ENCODE results near the gene WSCD2.

The WSCD2 gene

DNA sequence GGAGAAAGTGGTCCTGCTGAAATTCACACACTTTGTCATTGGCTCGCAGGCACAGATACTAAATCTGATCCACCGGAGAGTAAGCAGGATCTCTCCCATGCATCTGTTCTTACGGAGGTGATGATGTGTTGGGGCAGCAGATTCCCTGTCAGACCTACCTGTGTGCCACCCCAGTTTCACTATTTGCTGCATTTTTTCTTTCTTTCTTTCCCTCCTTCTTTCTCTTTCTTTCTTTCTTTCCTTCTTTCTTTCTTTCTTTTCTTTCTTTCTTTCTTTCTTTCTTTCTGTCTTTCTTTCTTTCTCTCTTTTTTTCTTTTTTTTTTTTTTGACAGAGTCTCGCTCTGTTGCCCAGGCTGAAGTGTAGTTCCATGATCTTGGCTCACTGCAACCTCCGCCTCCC, 37.4 kb downstream of the WSCD2 start:
- DNase-seq = no peak

DNA sequence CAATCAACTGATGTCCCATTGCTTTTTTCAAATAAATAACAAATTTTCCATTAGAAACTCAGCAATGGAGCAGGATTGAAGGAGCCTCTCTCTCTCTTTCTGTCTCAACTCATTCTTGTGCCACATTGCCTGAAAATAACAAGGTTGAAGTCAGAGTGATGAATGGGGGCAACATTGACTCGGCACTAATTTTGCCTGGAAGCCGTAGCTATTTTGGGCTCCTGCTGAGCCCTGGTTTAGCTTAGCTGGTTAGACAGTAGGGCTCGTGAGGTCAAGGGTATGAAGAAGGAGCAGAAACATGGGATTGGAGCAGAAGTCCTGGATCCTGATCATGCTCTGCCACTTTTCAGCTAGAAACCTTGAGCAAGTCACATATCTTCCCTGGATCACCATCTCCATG, 38.9 kb downstream of the WSCD2 start:
- no peak for DNase-seq

DNA sequence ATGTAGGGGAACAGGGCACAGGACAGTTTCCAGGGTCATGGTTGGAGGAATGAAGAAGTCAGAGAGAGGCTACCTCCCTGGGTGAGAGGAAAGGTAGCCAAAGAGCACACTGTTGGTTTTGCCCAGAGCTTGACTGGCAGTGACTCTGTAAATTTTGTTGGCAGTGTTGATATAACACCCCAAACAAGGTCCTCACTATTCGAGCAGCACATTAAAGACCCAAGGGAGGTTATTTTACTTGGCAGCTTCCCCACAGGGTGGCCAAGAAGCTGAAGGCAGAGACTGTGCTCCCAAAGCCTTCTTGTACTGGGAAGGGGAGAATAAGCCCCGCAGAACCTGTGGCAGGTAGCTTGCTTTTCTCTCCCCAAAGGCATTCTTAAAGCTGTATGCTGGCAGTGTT, 40.6 kb downstream of the WSCD2 start:
- DNase-seq = no peak

DNA sequence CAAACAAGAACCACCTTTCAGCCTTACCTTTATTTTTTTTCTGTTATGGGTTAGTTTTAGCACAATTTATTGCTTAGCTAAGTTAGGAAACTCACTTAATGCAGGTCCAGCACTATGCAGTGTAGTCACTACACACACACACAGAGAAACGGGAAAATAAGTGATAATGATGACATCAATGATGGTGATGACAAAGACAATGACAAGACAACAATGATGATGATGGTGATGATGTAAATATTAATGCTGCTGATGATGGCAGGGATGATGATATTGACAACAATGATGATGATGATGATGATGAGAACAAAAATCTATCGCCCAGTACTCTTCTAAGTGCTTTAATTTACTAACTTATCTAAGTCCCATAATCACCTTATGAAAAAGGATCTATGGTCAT, 41.1 kb downstream of the WSCD2 start:
- no peak for DNase-seq

DNA sequence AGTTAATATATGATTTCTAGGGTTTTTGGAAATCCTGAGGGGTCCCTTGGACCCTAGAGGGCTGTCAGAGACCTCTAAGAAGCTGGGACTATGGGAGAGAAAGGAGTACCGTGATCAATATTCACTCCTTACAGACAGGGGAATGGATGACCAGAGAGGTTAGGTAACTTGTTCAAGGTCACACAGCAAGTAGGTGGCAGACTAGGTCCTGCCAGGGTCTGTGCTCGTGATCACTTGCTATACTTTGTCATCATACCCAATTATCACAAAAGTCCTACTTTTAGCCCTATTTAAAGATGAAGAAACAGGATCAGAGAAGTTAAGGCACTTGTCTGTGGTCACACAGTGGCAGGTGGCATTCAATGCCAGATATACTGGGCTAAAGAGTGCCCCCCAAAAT, 42.9 kb downstream of the WSCD2 start:
- no peak for DNase-seq

DNA sequence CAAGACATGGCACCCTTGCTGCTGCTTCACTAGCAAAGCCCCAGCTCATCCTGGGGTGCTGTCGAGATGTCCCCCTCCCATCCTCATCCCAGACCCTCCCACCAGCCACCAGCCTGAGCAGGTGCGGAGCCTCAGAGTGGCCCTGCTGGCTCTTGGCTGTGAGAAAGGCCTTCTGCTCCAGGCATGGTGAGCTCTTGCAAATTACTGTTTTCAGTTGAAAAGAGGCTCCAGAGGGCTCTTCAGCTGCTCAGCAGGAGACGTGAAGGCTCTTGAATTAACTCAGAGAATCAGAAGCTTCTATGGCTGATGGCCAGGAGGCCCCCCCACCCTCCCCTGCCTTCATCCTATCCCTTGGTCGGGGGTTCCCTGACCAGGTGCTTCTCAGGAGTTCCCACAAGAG, 44.1 kb downstream of the WSCD2 start:
- DNase-seq = no peak

DNA sequence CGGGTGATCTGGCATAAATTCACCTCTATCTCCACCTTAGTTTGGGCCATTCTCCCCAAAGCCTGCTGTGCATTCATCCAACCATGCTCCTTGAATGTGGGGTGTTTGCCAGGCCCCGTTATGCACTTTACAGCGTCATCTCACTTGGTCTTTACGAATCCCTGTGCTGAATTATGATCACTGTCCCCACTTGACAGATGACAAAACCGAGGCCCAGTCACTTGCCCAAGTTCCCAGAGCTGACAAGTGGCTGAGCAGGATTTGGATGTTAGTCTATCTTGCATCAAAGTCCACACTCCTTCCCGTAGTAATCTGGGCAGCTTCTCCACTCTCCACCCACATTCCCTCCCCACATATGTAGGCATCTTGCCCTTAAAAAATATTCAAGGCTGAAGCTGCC, 44.8 kb downstream of the WSCD2 start:
- DNase-seq = no peak

DNA sequence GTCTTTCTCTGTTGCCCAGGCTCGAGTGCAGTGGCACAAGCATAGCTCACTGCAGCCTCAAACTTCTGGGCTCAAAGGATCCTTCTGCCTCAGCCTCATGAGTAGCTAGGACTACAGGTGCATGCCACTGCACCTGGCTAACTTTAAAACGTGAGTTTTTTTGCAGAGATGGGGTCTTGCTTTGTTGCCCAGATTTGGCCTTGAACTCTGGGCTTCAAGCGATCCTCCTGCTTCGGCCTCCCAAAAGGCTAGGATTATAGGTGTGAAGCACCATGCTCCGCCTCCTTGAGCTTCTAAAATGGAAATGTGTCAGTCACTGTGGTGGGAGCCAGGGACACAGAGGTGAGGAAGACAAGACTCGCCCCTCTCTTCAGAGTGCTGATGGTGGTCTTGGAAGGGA, 45.6 kb downstream of the WSCD2 start:
- no peak for DNase-seq

DNA sequence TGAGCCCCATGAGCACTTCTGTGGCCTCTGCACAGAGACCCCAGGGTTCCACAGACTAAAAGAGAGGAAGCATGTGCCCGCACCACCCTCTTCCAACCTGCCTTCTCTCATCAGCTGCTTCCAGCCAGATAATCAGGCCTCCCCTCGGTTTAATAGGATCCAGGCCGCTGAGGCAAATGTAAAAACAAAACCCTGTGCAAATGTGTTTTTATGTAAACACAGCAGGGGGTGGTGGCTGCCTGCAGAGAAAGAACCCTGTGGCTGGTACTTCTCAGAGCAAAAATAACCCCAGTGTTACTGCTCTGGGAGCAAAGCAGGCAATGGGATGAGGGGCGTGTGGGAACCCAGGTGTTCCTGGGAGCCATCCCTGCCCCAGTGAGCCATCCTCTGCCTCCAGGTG, 46.2 kb downstream of the WSCD2 start:
- DNase-seq = no peak

DNA sequence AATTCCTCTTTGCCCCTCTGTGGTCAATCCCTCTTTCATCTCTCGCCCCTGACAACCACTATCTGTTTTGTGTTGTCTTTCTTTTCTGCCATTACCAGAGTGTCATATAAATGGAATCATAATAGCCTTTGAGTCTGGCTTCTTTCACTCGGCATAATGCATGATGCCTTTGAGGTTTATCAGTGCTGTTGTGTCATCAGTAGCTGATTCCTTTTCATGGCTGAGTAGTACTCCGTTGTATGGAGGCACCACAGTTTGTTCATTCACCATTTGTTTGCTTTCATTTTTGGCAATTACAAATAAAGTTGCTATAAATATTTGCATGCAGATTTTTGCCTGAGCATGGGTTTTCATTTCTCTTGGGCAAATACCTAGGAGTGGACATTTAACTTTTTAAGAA, 47.2 kb downstream of the WSCD2 start:
- no peak for DNase-seq

DNA sequence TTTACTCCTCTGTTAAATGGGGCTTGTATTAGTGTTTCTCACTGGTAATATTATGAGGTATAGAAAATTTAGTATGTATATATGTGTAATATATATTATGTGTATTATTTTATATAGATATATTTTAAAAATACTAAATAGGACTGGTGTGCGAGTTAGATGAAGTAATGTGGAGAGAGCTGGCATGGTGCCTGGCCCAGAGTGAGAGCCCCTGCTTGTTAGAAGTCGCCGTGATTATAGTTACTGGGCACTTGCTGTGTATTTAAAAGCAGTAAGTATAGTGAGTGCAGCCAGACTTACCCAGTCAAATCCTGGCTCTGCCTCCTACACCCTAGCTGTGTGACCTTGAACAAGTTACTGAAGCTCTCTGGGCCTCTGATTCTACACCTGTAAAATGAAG, 48.0 kb downstream of the WSCD2 start:
- DNase-seq = no peak

DNA sequence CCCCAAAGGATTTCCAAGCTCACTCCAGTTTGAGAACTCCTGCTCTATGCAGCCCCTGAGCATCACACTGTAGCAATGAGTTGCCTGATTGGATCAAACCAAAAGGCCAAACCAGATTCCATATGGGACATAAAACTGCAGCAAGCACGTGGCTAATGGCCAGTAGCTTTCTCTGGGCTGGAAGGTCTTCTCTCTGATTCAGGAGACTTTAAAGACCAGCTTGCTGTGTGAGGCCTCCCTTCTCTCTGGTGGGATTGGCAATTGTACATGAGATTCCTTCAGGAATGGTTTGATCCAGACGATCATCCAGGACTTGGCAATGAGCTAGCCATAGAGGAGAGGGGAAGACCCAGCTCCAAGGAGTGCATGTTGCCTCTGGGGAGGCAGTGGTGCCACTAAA, 50.2 kb downstream of the WSCD2 start:
- DNase-seq = no peak

DNA sequence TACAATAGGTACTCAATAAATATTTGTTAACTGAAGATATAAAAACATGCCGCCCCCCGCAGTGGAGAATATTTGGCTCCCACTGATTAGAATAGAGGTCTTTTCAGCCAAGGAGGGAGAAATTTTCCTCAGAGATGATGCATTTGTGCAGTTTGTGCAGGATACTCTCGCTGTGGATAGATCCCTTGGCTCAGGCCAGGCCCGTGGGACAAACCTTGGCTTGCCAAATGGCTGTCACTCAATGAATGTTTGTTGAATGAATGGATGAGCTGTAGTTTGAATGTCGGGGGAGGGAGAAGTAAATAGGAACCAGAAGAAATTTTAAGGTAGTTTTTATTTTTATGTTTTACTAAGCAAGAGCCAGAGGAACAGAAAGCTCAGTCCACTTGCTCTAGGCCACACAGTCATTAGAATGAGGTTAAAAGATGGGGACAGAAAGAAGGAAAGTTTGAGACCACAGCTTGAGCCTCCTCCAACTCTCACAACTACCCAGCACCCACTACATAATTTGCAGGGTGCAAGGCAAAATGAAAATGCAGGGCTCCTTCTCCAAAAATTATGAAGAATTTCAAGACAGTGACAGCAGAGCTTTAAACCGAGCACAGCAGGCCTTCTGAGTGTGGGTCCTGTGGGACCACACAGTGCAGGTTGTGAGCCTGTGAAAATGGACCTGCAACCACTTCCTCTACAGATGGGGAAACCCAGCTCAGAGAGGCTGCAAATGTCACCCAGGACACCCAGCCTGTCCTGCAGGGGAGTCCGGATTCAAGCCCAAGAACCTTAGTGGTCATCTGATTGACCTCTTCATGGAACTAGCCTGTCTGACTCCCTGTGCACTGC, 51.4 kb downstream of the WSCD2 start:
- DNase-seq = no peak

DNA sequence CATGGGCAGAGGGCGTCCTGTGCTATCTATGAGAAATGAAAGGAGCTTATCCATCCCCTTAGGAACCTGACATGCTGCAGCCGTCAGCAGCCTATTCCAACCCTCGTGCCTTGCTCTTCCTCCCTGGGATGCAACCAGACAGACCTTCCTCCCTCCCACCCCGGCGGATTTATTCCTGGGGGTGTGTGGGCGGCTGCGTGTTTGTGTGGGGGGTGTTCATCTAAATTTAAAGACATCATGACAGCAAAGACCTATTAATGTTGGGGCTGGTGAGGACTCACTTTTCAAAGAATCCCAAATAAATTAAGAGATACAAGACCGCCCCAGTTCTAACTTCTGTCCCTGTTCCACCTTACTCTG, 52.0 kb downstream of the WSCD2 start:
- no peak for DNase-seq

DNA sequence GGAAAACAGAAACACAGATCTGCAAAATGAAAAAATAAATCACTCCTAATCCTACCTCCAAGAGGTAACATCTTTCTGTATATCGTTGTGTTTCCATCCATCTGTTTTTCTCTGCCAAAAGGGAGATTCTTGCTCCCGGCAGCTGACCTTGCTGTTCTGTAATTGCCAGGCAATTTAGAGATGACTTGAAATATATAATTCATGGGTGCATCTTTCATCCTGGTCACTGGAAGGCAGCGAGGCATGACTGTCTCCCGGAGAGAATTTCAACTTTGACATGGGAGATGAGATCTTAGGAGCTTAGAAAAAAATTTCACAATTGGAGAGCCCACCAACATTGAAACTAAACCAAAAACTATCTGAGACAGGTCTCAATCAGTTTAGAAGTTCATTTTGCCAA, 53.0 kb downstream of the WSCD2 start:
- DNase-seq = no peak

DNA sequence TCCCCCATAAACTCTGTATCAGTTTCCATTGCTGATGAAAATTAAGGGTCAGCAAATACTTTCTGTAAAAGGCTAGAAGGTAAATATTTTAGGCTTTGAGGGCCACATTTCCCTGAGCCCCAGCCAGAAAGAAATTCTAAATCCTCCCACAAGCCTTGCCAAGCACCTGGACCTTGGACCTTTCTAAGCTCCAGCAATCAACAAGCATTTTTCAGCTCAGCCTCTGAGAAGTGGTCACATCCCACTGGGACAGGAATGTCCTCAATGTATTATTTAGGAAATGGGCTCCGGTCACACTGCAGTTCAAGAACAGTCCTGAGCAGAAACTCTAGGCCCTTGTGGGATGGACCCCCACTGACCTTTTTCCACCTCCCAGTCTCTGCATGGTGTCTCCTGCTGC, 55.9 kb downstream of the WSCD2 start:
- no peak for DNase-seq

DNA sequence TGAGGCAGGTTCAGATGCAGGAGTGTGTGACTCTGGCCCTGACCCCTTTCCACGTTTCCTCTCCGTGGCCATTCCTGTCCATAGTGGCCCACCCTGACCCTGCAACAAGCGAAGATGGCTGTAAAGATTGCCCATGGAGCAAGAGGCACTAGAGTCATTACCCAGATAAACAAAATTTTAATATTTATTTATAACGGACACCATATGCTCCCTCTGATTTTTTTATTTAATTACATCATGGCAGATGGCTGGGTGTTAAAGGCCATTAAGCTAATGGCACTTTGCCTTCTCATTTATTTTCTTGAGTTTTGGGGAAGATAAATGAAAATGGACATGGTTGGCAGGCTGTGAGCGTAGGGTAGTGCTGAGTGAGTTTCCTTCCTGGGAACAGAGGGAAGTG, 58.7 kb downstream of the WSCD2 start:
- DNase-seq = no peak

DNA sequence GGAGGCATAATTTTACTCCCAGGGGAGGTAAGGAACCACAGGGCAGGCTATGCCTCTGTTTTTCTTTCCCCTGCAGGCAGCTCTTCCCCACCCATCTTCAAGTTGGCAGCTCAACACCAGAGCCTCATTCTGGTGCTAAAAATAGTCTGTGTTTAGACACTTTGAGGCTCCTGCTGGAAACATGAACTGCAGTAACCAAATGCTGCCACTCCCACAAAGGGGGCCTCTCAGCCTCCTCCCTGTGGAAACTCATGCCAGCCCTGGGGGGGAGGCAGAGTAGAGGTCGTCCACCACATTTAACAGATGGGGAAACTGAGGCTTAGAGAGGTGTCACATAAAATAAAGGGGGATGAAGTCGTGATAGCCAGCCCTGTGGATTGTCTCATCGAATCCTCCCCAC, 61.4 kb downstream of the WSCD2 start:
- no peak for DNase-seq

DNA sequence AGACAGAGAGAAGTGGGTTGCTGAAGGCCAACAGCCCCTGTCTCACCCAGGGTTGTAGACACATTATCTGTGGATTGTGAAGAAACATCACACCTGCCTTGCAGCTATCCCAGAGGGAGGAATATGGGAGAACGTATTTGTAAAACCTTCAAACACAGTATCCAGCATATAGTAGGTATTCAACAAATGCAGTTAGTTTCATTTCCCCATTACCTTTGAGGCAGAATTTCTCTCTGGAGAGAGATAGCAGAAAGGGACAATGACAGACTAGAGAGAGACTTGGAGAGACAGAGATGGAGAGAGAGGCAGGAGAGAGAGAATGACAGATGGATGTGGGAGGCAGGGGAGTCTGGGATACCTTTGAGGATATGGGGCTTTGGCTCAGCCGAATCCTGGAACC, 62.0 kb downstream of the WSCD2 start:
- no peak for DNase-seq

DNA sequence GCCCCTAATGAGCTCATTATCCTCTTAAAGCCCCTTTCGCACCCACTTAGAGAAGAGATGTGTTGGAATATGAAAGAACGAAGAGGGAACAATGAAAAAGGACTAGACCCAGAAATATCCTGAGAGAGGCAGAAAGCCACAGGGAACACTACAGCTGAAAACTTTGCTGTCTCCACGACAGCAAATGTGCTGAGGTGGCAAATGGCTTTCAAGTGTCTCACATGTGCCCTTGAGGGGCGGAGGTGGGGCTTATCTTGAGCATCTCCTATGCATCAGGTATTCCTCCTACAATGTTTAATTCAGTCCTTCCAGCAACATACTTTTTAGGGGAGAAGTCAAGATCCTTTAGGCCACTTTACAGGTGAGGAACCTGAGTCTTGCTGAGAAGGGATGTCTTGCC, 62.9 kb downstream of the WSCD2 start:
- no peak for DNase-seq

DNA sequence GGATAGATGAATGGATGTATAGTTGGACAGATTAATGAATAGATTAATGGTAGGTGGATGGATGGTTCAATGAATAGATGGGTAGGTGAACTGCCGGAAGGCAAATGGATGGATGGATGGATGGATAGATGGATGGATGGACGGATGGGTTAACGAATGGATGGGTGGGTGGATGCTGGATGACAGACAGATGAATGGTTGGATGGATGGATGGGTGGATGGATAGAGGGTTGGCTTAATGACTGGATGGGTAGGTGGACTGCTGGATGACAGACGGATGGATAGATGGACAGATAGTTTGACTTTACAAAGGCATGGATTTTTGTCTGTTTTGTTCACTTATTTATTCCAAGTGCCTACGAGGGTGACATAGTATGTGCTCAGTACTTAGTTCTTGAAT, 64.4 kb downstream of the WSCD2 start:
- no peak for DNase-seq

DNA sequence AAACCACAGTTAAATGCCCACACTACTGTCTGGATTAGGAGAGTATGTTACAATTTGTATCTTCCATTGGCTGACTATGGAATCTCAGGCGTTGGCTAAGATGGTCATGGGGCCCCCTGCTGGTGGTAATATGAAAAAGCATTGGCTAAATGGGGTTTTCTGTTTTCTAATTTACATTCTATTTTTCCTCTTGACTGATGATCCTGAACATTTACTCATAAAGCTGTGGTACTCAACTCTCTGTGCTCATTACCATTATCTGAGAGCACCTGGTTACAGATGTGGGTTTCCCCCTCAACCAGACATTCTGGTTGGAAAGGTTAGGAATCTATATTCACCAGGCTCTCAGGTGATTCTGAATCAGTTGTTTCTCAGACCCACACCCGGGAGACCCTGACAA, 64.8 kb downstream of the WSCD2 start:
- peak; percentile 23 for DNase-seq

DNA sequence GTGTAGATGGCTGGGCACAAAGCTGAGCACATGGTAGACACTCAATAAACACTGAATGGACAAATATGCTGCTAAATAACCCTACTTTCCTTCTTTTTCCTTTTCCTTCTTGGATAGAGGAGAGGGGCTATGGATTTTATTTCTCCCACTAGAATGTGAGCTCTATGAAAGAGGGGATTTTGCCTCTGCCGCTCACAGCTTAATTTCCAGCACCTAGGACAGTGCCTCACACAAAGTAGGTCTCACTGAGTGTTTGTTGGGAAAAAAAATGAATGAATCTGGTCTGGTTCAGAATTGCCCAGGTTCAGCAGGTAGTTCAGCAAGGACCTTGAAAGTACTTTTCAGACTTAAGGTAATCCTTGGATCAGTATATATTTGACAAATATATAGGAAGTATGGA, 65.5 kb downstream of the WSCD2 start:
- DNase-seq = no peak

DNA sequence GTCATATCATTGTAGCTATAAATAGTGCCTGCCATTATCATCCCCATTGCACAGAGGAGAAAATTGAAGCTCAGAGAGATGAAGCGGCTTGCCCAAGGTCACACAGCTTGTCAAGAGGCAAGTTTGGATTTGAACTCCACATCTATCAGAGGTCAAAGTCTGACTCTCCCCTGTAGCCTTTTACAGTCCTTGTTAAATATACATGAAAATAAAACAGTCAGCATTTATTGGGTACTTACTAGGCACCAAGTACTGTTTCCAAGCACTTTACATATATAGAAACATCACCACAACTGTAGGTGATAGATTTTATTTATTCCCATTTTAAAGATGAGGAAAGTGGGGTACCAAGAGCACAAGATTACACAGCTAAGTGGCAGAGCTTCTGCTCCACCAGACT, 67.2 kb downstream of the WSCD2 start:
- no peak for DNase-seq

DNA sequence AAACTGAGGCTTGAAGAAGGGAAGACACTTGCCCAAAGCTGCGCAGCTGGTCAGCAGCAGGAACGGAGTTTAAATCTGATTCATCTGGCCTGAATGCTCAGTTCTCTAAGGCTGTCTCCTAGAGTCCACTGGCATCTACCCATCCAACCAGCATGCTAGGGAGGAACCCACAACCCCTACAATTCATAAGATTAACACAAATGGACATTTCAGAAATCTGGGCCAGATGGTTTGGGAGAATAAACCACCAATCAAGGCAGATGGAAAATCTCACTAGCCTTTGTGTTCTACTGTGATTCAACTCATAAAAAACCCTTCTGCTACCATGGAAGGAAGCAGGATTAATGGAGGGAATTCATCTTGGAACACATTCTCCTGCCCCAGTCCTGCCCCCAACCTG, 67.8 kb downstream of the WSCD2 start:
- DNase-seq = no peak

DNA sequence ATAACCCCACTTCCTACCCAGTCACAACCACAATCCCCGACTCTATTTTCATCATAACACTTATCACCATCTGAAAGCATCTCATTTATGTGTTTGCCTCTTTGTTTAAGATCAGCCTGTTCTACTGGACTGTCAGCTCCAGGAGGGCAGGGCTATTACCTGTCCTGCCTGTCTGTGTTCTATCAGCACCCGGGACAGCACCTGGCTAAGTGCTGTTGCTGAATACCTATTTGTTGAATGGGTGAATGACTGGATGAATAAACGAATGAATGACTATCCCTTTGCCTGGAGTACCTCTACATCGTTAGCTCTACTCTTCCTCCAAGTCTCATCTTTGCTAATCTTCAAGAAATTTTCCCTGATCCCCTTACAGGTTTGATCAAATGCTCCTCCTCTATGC, 69.0 kb downstream of the WSCD2 start:
- no peak for DNase-seq
